Erythroblast (primary cell): ENCODE data around the gene SIRT2.

Source experiments
- GATA1 ChIP-seq: IDR thresholded peaks from 2 replicates; pipeline ENCODE4 v1.6.1; 2011; ENCODE audit warnings: low read depth, mild to moderate bottlenecking, control low read depth, low read length, moderate library complexity
- POLR2A ChIP-seq: IDR thresholded peaks from 2 replicates; pipeline ENCODE4 v1.6.1; 2011; ENCODE audit warnings: mild to moderate bottlenecking, low read length

DNA sequence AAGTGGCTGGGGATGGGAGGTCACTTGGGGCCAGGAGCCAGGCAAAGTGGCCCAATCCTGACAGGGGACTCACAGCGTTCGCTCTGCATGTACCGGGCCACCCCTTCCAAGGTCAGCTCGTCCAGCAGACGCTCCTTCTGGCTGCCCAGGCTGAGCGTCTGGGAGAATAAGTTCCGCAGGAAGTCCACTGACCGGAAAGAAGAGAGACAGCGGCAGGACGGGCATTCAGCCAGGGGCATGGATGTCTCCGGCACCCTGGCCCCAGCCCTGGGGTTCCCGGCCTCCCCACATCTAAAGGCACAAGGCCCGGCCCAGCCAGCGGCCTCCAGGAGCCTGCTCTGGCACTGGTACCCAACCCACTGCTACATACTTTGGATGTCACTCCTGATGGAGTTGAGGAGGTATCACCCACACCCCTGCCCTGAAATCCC is 6.1 kb downstream of the SIRT2 start:
- TF ChIP-seq POLR2A (no peak), GATA1 (no peak)
